A549 (cell line): ENCODE results near the gene SORCS3. TPM values are rescaled to one million over a fixed set of nuclear protein-coding genes. Genes with fewer than 3 reads are reported as not detected.

Source experiments
- ATAC-seq, 2 experiments: fragments of 200-7000 bp in 1 of 2; fragments of >200 bp in 1 of 2; cut with Nextera tagmentation in 1 of 2; cut with Tn5 transposase in 1 of 2; 3 replicates each; pipeline versions ENCODE4 v1.8.0 to v1.9.1; 2018 to 2020; ENCODE audit warnings: mild to moderate bottlenecking in 1 of 2, moderate library complexity in 1 of 2
- CTCF ChIA-PET: fragments of 300-600 bp; sonication (Branson Sonifier 250); formaldehyde crosslinking; extraction: SDS; loops from one replicate; lab custom pipeline; 2021; ENCODE audit warnings: antibody characterized with exemption, inconsistent platforms; lab: Yijun Ruan, JAX
- POLR2A ChIA-PET: fragments of 350-600 bp; formaldehyde crosslinking; extraction: SDS; loops from one replicate; lab custom pipeline; 2021; ENCODE audit warnings: antibody characterized with exemption, inconsistent platforms; lab: Yijun Ruan, JAX
- DNase-seq, 2 experiments: peaks; one replicate each; pipeline versions ENCODE4 v3.0.0 to v3.0.0-alpha.2; 2011 to 2016; ENCODE audit warnings: low read depth in 1 of 2, low spot score in 1 of 2
- FAIRE-seq: peaks from 2 replicates; lab custom pipeline; 2011; peaks lifted over from hg19 to GRCh38; lab: Jason Lieb, UNC
- H3K27ac ChIP-seq, 2 experiments: fragments of >200 bp; sonication (Bioruptor Twin); formaldehyde crosslinking; 3 replicates each; pipeline ENCODE4 v1.5.1; 2016 to 2017
- H3K4me1 ChIP-seq: fragments of >200 bp; sonication (Bioruptor Twin); formaldehyde crosslinking; 3 replicates; pipeline ENCODE4 v1.6.1; 2016
- H3K4me2 ChIP-seq: fragments of >200 bp; sonication (Bioruptor Twin); formaldehyde crosslinking; 3 replicates; pipeline ENCODE4 v1.6.1; 2016
- H3K4me3 ChIP-seq: fragments of >200 bp; sonication (Bioruptor Twin); formaldehyde crosslinking; 3 replicates; pipeline ENCODE4 v1.5.1; 2016
- H3K9me3 ChIP-seq: fragments of >200 bp; sonication (Bioruptor Twin); formaldehyde crosslinking; 3 replicates; pipeline ENCODE4 v1.6.1; 2016
- ATOH8 ChIP-seq: fragments of 250-450 bp; sonication (Bioruptor Pico); IDR thresholded peaks from 2 replicates; pipeline ENCODE4 v1.5.0; 2020; ENCODE audit warnings: low read depth, mild to moderate bottlenecking, moderate library complexity
- BHLHE40 ChIP-seq: IDR thresholded peaks from 2 replicates; pipeline ENCODE4 v1.6.1; 2012; ENCODE audit warnings: low read depth, low read length, inconsistent platforms
- CBX2 ChIP-seq: fragments of 200-600 bp; sonication (generic); IDR thresholded peaks from 2 replicates; pipeline ENCODE4 v1.6.1; 2016; ENCODE audit warnings: low read depth, mild to moderate bottlenecking, borderline replicate concordance
- E2F6 ChIP-seq: IDR thresholded peaks from 2 replicates; pipeline ENCODE4 v1.6.1; 2012; ENCODE audit warnings: low read depth, borderline replicate concordance
- EHF ChIP-seq: fragments of 250-450 bp; sonication (Bioruptor Pico); IDR thresholded peaks from 2 replicates; pipeline ENCODE4 v1.5.0; 2020; ENCODE audit warnings: mild to moderate bottlenecking
- EP300 ChIP-seq, 2 experiments: fragments of >200 bp; sonication (Bioruptor Twin); formaldehyde crosslinking; IDR thresholded peaks; 2 replicates in 1 of 2; 3 replicates in 1 of 2; pipeline ENCODE4 v1.6.1; 2016 to 2017
- FOXS1 ChIP-seq: fragments of 250-450 bp; sonication (Bioruptor Pico); IDR thresholded peaks from 2 replicates; pipeline ENCODE4 v1.5.0; 2020; ENCODE audit warnings: mild to moderate bottlenecking, moderate library complexity
- GATA3 ChIP-seq: IDR thresholded peaks from 2 replicates; pipeline ENCODE4 v1.6.1; 2012; ENCODE audit warnings: borderline replicate concordance
- HDAC2 ChIP-seq: fragments of 200-600 bp; sonication (generic); IDR thresholded peaks from 2 replicates; pipeline ENCODE4 v1.6.1; 2016
- HOXB5 ChIP-seq: fragments of 250-450 bp; sonication (Bioruptor Pico); IDR thresholded peaks from 2 replicates; pipeline ENCODE4 v1.5.0; 2020; ENCODE audit warnings: mild to moderate bottlenecking, moderate library complexity
- KDM1A ChIP-seq: fragments of 200-600 bp; sonication (generic); IDR thresholded peaks from 2 replicates; pipeline ENCODE4 v1.6.1; 2016; ENCODE audit warnings: low read depth, mild to moderate bottlenecking
- NPAS2 ChIP-seq: fragments of 250-450 bp; sonication (Bioruptor Pico); IDR thresholded peaks from 2 replicates; pipeline ENCODE4 v1.8.0; 2022; ENCODE audit warnings: mild to moderate bottlenecking, moderate library complexity, borderline replicate concordance
- NR3C1 ChIP-seq: fragments of >200 bp; sonication (Bioruptor Twin); formaldehyde crosslinking; IDR thresholded peaks from 3 replicates; pipeline ENCODE4 v1.6.1; 2017
- PBX3 ChIP-seq: IDR thresholded peaks from 2 replicates; pipeline ENCODE4 v1.6.1; 2012
- POLR2A ChIP-seq: IDR thresholded peaks from 2 replicates; pipeline ENCODE4 v1.6.1; 2012; ENCODE audit warnings: mild to moderate bottlenecking, low read length
- POLR2AphosphoS2 ChIP-seq: conservative IDR thresholded peaks from 2 replicates; pipeline ENCODE4 v1.6.1; 2012; ENCODE audit warnings: low read length, improper control_type of control experiment, inconsistent platforms
- RARB ChIP-seq: fragments of 250-450 bp; sonication (Bioruptor Pico); IDR thresholded peaks from 2 replicates; pipeline ENCODE4 v1.8.0; 2021; ENCODE audit warnings: mild to moderate bottlenecking, moderate library complexity
- TFCP2L1 ChIP-seq: fragments of 250-450 bp; sonication (Bioruptor Pico); IDR thresholded peaks from 2 replicates; pipeline ENCODE4 v1.5.0; 2021; ENCODE audit warnings: mild to moderate bottlenecking
- ZC3H11A ChIP-seq: fragments of 450-650 bp; IDR thresholded peaks from 2 replicates; pipeline ENCODE4 v1.6.1; 2014; ENCODE audit warnings: antibody characterized with exemption, mild to moderate bottlenecking
- ZNF302 ChIP-seq: fragments of 250-450 bp; sonication (Bioruptor Pico); IDR thresholded peaks from 2 replicates; pipeline ENCODE4 v1.9.0; 2021; ENCODE audit warnings: inconsistent platforms, mild to moderate bottlenecking, moderate library complexity
- WGBS: methylation state at CpG from one replicate; pipeline ENCODE4 v1.1.6; 2017; ENCODE audit errors: missing lambda C conversion rate; 5-methylcytosine and 5-hydroxymethylcytosine counted together
- polyA plus RNA-seq, 4 experiments: library from polyadenylated mRNA; depleted of rRNA in 3 of 4; stranded (reverse); fragments of >200 nt; fragmentation: RNase III in 1 of 4; extraction: RNeasy Plus Mini Kit Qiagen cat#74134 plus additional on column Dnase treatment in 1 of 4; gene quantifications; 2 replicates in 3 of 4; 3 replicates in 1 of 4; pipeline ENCODE4 v1.2.3, GENCODE V29; 2011 to 2017
- TF ChIP-seq, protein P1 (sequence below): fragments of 150-350 bp; IDR thresholded peaks from 2 replicates; pipeline ENCODE4 v1.6.1; 2014; ENCODE audit warnings: low read depth, mild to moderate bottlenecking, low read length

SORCS3 gene
- polyA plus RNA-seq, 2 of the 4 experiments (the other 2 are of a cell fraction), result not detected

GRCh38 chr10:104894681-104895080 is 253.6 kb downstream of the SORCS3 start:
- CTCF ChIA-PET, result no interaction called here
- FAIRE-seq (no peak), ATAC-seq (no peak), DNase-seq (no peak)
- Histone ChIP-seq H3K4me1 (no peaks in the 10 kb centered on the region), H3K27ac (no peak overlapping the region), H3K9me3 (peaks cover 6% of the 10 kb centered on the region; the same call in 1 of the 3 replicates), H3K4me2 (no peak overlapping the region), H3K4me3 (no peak overlapping the region)
- WGBS, result 4% methylated on average over 3 of the region's 3 CpGs
- TF ChIP-seq, protein P1, sequence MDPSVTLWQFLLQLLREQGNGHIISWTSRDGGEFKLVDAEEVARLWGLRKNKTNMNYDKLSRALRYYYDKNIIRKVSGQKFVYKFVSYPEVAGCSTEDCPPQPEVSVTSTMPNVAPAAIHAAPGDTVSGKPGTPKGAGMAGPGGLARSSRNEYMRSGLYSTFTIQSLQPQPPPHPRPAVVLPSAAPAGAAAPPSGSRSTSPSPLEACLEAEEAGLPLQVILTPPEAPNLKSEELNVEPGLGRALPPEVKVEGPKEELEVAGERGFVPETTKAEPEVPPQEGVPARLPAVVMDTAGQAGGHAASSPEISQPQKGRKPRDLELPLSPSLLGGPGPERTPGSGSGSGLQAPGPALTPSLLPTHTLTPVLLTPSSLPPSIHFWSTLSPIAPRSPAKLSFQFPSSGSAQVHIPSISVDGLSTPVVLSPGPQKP, result no peak
- TF ChIP-seq NPAS2, result no peak
- TF ChIP-seq EHF (CRISPR knock-in tag), result no peak
- no peak for TF ChIP-seq ATOH8 (CRISPR knock-in tag)
- no peak for TF ChIP-seq RARB (CRISPR knock-in tag)
- POLR2A ChIA-PET, result no interaction called here

GRCh38 chr10:104895541-104895940 is 254.5 kb downstream of the SORCS3 start:
- CTCF ChIA-PET, result no interaction called here
- TF ChIP-seq BHLHE40 (no peak), CBX2 (no peak), PBX3 (no peak), HDAC2 (no peak)
- TF ChIP-seq, all 56 proteins: peak for 0
- H3K4me2 ChIP-seq, result no peak overlapping the region
- POLR2A ChIA-PET, result no interaction called here
- FAIRE-seq (no peak), DNase-seq (no peak), ATAC-seq (no peak)
- 6% methylated on average over 1 of the region's 1 CpG for WGBS
- H3K9me3 ChIP-seq, result 0 out of 3 replicates have a peak, but pooled peaks cover under 1% of the 10 kb centered on the region
- no peak overlapping the region for H3K4me3 ChIP-seq
- no peaks in the 10 kb centered on the region for H3K4me1 ChIP-seq
- H3K27ac ChIP-seq, result no peak overlapping the region

DNA sequence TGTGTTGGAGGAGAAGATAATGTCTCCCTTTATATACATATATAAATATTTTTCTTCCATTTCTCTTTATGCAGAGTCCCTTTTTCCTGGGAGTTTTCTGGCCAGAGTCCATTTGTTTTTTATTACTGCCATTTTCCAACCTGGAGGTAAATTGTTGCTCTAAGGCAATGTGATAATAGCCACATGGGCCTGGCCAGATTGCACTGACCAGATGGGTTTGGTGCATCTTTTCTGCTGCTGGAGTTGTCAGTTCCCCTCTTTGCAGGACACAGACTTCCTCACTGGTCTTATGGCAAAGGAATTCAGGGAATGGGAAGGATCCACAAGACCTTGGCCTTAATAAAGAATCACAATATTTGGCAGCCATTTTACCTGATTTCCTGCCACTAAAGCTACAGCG is 254.9 kb downstream of the SORCS3 start:
- no peak overlapping the region for H3K4me3 ChIP-seq
- ChIA-PET POLR2A (no interaction called here), CTCF (no interaction called here)
- H3K4me2 ChIP-seq, result no peak overlapping the region
- H3K4me1 ChIP-seq, result no peaks in the 10 kb centered on the region
- H3K27ac ChIP-seq, result no peak overlapping the region
- DNase-seq (no peak), FAIRE-seq (no peak), ATAC-seq (no peak)
- TF ChIP-seq ZC3H11A (no peak), GATA3 (no peak), TFCP2L1 (CRISPR knock-in tag) (no peak), FOXS1 (no peak), ZNF302 (CRISPR knock-in tag) (no peak), POLR2A (no peak), BHLHE40 (no peak), POLR2AphosphoS2 (no peak), RARB (CRISPR knock-in tag) (no peak), E2F6 (no peak), NR3C1 (no peak), CBX2 (no peak), HOXB5 (CRISPR knock-in tag) (no peak), EP300 (IDR thresholded peaks at IDR 0.05) (no peak), KDM1A (no peak)
- TF ChIP-seq, protein P1, result no peak
- 0% methylated on average over 1 of the region's 1 CpG for WGBS
- H3K9me3 ChIP-seq, result no peaks in the 10 kb centered on the region
